Cardiac fibroblast (primary cell): ENCODE results near the gene MUC21.
"Not testable (repeated sequence)": the region's sequence is repeated elsewhere in the genome, so short reads cannot be mapped to it uniquely, and the experiment has no call there.

Experiments used
- DNase-seq, 2 donors: peaks; one replicate each; pipeline versions ENCODE4 v3.0.0 to v3.0.0-alpha.2; 2010; ENCODE audit warnings: low read depth in 2 of 2
- H3K4me3 ChIP-seq, 2 donors: replicated peaks in 1 of 2; 1 replicate in 1 of 2; 2 replicates in 1 of 2; pipeline ENCODE4 v1.5.1; 2011; ENCODE audit warnings: low read depth in 2 of 2, low read length in 2 of 2, mild to moderate bottlenecking in 2 of 2, moderate library complexity in 1 of 2
- CTCF ChIP-seq: IDR thresholded peaks from one replicate; pipeline ENCODE4 v1.5.1; 2011; ENCODE audit warnings: low read depth, mild to moderate bottlenecking, low read length, inconsistent platforms

Gene MUC21

GRCh38 chr6:31011153-31011552, 27.6 kb downstream of the MUC21 start:
- DNase-seq: no peak
- no peak for TF ChIP-seq CTCF
- H3K4me3 ChIP-seq: no peak overlapping the region

DNA sequence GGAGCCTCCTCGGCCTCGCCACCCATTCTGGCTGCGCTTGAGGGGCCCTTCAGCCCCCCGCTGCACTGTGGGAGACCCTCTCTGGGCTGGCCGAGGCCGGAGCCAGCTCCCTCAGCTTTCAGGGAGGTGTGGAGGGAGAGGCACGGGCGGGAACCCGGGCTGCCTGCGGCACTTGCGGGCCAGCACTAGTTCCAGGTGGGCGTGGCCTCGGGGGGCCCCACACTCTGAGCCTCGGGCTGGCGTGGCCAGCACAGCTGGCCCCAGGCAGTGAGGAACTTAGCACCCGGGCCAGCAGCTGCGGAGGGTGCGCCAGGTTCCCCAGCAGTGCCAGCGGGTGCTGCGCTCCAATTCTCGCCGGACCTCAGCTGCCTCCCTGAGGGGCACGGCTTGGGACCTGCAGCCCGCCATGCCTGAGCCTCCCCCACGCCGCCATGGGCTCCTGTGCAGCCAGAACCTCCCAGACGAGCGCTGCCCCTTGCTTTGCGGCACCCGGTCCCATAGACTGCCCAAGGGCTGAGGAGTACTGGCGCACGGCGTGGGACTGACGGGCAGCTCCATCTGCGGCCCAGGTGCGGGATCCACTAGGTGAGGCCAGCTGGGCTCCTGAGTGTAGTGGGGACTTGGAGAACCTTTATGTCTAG, 33.3 kb downstream of the MUC21 start:
- no peak overlapping the region for H3K4me3 ChIP-seq
- DNase-seq: no peak
- no peak for TF ChIP-seq CTCF

DNA sequence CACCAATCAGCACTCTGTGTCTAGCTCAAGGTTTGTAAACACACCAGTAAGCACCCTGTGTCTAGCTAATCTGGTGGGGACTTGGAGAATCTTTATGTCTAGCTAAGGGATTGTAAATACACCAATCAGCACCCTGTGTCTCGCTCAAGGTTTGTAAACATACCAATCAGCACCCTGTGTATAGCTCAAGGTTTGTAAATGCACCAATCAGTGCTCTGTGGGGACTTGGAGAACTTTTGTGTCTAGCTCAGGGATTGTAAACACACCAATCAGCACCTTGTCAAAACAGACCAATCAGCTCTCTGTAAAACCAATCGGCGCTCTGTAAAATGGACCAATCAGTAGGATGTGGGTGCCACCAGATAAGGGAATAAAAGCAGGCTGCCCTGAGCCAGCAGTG, 33.9 kb downstream of the MUC21 start:
- DNase-seq, H3K4me3 ChIP-seq: not testable (repeated sequence)

GRCh38 chr6:31020057-31020456, 36.5 kb downstream of the MUC21 start:
- no peak for TF ChIP-seq CTCF
- no peak overlapping the region for H3K4me3 ChIP-seq
- DNase-seq: no peak

DNA sequence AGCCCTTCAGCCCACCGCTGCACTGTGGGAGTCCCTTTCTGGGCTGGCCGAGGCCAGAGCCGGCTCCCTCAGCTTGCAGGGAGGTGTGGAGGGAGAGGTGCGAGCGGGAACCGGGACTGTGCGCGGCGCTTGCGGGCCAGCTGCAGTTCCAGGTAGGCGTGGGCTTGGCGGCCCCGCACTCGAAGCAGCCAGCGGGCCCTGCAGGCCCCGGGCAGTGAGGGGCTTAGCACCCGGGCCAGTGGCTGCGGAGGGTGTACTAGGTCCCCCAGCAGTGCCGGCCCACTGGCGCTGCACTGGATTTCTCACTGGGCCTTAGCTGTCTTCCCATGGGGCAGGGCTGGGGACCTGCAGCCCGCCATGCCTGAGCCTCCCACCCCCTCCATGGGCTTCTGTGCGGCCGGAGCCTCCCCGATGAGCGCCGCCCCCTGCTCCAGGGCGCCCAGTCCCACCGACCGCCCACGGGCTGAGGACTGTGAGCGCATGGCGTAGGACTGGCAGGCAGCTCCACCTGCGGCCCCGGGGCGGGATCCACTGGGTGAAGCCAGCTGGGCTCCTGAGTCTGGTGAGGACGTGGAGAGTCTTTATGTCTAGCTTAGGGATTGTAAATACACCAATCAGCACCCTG, 37.2 kb downstream of the MUC21 start:
- not testable (repeated sequence) for H3K4me3 ChIP-seq, DNase-seq

DNA sequence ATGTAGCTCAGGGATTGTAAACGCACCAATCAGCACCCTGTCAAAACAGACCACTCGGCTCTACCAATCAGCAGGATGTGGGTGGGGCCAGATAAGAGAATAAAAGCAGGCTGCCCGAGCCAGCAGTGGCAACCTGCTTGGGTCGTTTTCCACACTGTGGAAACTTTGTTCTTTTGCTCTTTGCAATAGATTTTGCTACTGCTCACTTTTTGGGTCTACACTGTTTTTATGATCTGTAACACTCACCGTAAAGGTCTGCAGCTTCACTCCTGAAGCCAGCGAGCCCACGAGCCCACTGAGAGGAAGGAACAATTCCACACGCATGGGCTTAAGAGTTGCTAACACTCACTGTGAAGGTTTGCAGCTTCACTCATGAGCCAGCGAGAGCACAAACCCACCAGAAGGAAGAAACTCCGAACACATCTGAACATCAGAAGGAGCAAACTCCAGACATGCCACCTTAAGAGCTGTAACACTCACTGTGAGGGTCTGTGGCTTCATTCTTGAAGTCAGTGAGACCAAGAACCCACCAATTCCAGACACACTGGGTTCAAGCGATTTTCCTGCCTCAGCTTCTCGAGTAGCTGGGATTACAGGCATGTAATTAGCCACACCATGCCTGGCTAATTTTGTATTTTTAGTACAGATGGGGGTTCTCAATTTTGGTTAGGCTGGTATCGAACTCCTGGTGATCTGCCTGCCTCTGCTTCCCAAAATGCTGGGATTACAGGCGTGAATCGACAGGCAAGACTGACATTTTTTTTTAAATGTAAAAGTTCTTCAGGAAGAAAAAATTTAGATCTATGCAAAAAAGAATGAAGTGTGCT, 38.4 kb downstream of the MUC21 start:
- not testable (repeated sequence) for DNase-seq, H3K4me3 ChIP-seq

DNA sequence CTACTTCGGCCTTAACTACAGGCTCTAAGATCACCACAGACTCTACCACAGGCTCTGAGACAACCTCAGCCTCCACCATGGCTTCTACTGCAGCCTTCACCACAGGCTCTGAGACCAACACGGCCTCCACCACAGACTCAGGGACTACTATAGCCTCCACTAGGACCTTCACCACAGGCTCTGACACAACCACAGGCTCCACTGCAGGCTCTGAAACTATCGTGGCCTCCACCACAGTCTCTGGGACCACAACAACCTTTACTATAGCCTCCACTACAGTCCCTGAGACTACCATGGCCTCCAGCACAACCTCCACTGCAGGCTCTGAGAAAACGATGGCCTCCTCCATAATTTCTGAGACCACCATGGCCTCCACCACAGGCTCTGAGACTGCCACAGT, 42.1 kb downstream of the MUC21 start:
- no peak overlapping the region for H3K4me3 ChIP-seq
- TF ChIP-seq CTCF: no peak
- DNase-seq: no peak

- no peak for DNase-seq
- no peak for TF ChIP-seq CTCF
- no peak overlapping the region for H3K4me3 ChIP-seq
These were observed 47.6 kb downstream of the MUC21 start for GRCh38 chr6:31031095-31031494.
